Measurements from ENCODE around the gene FUT8.

The FUT8 gene

GRCh38 chr14:65718629-65719028 is 306.1 kb downstream of the FUT8 start:
- no peak for DNase-seq

DNA sequence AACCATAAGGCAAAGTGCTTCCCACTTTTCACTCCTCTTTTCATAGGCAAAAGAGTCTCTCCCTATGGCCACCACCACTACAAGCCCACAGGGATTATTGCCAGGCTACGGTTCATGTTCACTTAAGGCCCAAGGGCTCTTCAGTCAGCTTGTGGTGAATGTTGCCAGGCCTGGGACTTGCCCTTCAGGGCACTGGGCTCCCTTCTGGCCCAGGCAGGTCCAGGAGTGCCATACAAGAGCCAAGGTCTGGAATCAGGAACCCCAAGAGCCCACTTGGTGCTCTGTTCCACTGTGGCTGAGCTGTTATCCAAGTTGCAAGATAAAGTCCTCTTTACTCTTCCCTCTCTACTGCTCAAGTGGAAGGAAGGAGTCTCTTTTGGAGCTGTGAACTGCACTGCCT is 307.6 kb downstream of the FUT8 start:
- no peak for DNase-seq

DNA sequence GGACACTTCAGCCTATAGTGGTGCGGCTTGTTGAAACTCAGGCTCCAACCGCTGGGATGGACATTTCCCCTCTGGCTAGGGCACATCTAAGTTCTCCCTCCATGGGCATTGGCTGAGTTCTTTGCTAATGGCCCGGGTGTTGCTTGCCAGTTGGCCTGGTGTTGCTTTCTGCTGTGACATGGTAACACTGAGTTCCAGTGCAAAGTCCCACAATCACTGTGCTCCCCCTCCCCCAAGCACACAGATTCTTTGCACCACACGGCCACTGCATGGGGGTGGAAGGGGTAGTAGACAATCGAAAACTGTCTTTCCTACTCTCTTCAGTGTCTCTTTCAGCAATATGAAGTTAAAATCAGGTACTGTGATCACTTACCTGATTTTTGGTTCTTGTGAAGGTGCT is 308.2 kb downstream of the FUT8 start:
- DNase-seq: no peak

- no peak for DNase-seq
Measured at GRCh38 chr14:65723348-65723747, 310.8 kb downstream of the FUT8 start.

DNA sequence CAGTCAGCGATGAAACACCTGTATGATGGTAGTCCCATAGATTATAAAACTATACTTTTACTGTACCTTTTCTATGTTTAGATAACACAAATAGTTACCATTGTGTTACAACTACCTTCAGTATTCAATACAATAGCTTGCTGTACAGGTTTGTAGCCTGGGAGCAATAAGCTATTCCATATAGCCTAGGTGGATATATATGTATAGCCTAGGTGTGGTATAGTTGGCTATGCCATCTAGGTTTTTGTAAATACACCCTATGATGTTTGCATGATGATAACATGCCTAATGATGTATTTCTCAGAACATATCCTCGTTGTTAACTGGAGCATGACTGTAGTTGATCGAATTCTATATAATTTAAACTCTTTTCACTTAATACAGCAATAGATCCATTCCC is 316.1 kb downstream of the FUT8 start:
- no peak for DNase-seq

DNA sequence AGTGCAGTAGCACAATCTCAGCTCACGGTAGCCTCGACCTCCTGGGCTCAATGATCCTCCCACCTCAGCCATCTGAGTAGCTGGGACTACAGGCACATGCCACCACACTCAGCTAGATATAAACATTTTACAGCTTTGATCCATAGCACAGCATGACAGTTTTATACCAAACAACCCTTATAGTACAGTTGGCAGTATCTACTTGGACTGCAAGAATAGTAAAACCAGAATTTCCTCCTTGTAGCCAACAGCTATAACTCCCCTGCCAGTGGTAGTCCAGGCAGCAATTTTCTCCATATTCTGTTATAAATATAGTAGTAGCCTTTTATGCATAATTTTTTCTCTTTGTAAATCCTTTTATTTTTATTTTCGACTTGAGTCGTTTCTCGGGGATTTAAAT is 317.0 kb downstream of the FUT8 start:
- no peak for DNase-seq

DNA sequence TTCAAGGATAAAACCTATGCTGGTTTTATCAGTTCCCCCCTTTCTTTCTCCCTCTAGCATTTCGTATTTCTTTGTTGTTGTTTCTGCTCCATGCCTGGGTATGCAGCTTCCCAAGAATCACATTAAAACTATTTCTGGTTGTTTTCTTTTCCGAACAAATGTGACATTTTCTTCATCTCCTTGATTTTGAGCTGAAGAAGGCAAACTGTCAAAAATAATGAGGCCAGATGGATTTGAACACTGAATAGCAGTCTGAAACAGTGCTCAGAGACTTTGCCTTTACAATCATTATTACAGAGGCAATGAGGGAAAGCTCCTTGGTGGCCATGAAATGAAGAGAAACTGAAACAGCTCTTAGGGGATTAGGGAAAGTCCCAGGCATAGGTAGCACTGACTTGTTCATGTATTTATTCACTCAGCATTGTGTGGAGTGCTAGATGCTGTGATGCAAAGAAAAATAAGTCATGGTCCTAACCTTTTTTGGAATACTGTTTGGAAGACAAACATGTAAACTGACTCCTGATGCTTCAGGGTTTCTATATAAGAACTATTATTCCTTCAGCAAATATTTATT is 319.5 kb downstream of the FUT8 start:
- peak; percentile 59 for DNase-seq

- no peak for DNase-seq
Measured at GRCh38 chr14:65738339-65738738, 325.8 kb downstream of the FUT8 start.

- no peak for DNase-seq
Measured at GRCh38 chr14:65745396-65746190, 333.1 kb downstream of the FUT8 start.

GRCh38 chr14:65748796-65749195 is 336.3 kb downstream of the FUT8 start:
- DNase-seq: no peak

- DNase-seq: no peak
Measured at GRCh38 chr14:65749287-65749686, 336.8 kb downstream of the FUT8 start.

DNA sequence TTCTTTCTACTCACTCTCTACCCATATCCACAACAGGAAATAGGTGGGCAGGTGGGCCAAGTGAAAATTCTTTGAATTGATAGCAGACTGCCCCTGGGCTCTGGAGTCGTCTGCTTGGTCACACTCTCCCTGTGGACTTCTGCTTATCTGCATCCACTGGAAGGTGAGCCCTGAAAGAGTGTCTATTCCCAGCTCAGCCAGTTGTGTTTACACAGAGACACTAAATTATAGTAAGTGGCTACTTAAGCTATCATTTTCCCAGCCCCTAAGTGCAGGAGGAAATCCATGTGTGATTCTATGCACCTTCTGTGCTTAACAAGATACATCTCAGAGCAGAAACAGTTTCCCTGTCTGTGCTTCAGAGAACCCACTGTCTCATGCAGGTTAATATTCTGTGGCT is 338.4 kb downstream of the FUT8 start:
- DNase-seq: no peak

- DNase-seq: no peak
Measured at GRCh38 chr14:65751510-65751909, 339.0 kb downstream of the FUT8 start.

GRCh38 chr14:65753061-65753460 is 340.5 kb downstream of the FUT8 start:
- DNase-seq: no peak

DNA sequence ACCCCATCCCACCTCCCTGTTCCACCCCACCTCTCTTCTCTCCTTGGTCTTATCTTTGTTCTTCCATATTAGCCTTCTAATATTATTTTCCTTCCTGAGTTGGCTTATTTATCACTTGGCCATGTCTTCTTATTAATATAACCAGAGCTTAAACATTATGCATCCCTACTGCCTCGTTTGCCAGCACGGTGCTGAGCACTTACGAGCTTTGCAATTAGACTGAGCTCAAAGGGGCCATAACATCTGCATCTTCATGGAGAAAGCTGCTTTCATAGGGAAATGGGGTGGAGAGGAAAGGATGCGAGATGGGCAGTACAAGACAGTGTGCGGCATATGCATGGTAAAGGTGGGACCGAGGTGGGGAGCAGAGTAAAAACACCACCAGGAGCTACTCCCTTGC is 342.8 kb downstream of the FUT8 start:
- no peak for DNase-seq

DNA sequence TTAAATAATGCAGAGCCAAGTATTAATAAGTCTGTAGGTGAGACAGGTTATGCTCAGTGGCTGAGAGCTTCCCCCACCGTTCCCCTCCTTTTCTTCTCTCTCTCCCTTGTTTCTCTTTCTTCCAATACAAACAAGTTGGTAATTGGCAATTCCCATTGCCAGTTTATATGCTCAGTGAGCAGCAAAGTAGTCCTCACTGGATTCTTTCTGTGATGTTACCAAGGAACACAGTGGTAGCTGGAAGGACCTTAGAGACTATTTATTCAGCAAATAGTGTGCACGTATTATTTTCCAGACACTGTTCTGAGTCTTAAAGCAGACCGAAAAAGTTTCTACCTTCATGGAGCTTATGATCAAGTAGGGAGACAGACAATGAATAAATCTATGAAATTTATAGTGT is 344.4 kb downstream of the FUT8 start:
- no peak for DNase-seq

DNA sequence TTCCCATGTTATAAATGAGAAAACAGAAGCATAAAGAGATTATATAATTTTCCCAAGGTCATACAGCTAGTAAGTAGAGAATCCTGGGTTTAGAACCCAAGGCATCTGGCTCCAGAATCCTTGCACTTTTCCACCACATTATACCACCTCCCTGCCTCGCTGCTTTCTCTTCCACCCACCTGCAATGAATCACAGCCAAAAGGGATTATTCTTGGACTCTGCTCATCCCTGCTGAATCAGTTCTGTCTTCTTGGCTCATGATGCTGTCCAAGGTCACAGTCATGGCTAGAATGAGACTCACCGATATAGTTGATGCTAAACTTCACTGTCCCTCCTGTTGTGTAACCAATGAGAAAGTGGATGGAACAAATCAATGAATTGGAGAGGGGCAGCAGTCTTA is 356.6 kb downstream of the FUT8 start:
- no peak for DNase-seq

GRCh38 chr14:65770681-65771080 is 358.2 kb downstream of the FUT8 start:
- no peak for DNase-seq

GRCh38 chr14:65771271-65771670 is 358.7 kb downstream of the FUT8 start:
- DNase-seq: no peak

GRCh38 chr14:65772466-65772865 is 359.9 kb downstream of the FUT8 start:
- DNase-seq: no peak

- DNase-seq: no peak
Measured at GRCh38 chr14:65772921-65773574, 360.5 kb downstream of the FUT8 start.

DNA sequence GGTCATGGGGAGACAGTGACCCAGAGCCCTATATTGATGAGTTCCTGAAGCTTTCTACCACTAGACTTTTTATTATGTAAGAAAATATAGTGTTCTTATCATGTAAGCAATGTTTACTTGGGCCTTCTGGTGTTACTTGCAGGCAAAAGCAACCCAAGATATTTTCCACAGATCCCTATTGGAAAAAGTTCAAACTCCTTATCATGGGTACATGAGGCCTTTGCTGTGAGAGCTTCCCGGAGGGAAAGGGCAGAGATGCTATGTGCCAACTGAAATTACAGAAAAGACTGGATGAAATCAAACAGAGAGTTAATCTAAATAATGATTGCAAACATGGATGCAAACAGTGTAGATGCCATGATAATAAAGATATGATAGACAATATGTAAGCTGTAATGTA is 361.5 kb downstream of the FUT8 start:
- no peak for DNase-seq

GRCh38 chr14:65776193-65776852 is 363.8 kb downstream of the FUT8 start:
- no peak for DNase-seq

DNA sequence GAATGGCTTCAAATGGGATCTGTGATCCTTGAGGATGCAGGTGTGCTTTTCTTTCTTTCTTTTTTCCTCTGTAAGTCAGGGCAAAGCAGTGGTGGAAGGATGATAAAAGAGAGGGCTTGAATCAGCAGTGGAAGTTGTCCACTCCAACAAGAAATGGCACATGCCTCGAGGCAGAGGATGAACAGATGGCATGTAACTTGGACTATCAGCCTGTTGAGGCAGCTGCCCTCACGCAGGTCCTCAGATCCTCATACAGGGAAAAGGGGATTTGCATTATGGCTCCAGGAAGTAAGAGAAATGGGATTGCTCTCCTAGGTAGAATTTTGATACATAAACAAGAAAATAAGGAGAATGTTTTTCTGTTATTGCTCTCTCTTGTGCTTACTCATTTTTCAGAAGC is 368.0 kb downstream of the FUT8 start:
- no peak for DNase-seq

Measured in activated CD4-positive, alpha-beta T cell treated with anti-CD3 and anti-CD28 coated beads, Interleukin-2, Interleukin-6, amounts not matched to agents 100 ng/mL and 50 ng/mL, durations not matched to agents 16 hours and 8 hours (primary cell).